ENCODE measurements around the gene COL1A2.

COL1A2 gene

DNA sequence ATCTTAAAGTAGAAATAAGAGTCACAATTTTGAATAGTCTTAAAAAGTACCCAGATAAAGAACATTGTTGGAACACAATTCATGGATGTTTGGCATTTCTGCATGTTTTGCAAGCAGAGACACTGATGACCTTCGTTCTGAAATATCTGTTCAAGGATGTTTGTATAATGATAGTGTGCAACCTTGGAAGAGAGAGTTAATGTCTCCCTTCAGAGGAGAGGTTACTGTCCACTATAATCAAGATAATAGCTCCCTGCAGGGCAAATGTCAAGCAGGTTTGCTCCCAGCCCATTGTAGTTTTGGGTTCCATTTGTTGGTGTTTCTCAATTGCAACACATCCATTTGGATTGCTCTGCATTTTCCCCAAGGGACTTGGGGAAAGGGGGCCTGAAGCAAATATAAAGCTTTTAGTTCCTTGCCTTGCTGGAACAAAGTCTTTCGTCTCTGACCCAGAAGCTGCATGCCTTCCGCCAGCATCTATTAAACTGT, 45.2 kb downstream of the COL1A2 start:
- no peak for DNase-seq

DNA sequence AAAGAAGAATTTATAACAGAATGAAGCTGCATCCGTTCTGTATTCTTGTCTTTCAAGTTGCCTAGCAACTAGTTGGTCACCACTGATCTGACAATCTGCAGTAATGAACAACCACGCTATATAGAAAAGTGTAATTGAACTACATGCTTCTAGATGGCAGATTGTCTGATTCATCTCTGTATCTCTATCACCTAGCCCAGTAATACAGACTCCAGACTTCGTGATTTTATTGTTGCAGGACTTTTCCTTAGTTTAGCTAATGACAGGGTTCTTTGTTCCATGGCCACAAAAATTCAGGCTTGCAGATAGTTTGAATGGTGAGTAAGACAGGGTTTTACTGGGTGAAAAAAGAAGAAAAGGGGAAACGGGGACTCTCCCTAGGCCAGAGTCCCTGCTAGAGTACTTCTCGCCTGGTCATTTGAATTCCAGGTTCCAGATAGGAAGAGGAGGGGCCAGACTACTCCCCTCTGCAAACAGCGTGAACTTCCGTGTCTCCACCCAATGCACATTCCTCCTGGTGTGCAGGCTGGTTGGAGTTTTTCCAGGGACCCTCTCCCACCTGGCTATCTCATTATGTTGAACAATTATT, 45.9 kb downstream of the COL1A2 start:
- DNase-seq = no peak

DNA sequence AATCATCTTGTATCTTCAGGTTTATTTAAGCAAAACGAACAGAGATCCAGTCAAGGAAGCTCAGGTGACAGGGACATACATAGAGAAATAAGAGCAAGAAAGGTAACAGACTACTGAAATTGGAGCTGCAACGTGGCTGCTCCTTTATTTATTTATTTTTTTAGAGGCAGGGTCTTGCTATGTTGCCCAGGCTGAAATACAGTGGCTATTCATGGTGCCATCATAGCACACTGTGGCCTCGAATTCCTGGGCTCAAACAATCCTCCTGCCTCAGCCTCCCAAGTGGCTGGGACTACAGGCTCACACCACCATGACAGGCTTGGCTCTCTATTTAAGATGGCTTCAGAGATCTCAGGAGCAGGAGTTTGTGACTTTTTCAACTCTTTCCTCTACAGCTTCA, 46.4 kb downstream of the COL1A2 start:
- no peak for DNase-seq

DNA sequence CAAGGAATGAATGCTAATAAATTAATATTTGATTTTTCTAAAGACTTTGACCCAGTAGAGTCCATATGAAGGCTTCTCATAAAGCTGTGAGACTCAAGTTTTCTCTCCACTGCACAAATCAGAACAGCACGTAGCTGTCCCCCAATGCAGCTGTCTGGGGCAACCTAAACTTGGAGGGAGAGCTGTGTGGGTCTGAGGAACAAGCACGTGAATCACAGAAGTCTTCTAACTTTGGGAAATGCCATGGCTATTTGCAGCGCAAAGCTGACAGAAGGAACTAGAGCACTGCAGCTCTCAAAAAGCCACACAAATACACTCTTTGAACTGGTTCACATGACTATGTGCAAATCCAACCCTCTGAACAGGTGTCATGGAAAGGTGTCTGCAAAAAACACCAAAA, 47.9 kb downstream of the COL1A2 start:
- no peak for DNase-seq

DNA sequence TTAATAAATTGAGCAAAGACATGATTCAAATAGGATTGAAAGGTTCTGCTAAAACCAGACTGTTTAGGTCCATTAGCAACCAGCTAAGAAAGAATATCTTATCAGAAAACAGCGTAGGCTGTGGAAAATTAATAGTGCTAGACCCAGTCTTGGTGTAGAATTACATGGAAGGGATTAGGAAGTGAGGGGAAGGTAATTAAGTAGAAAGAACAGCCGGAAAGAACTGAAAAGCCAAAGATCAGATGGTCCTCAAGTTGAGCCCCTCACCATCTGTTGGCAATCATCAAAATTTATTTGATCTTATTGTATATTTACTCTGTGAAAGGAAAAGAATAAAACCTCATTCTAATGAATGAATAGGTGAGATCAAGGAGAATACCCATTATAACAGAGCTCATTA, 50.1 kb downstream of the COL1A2 start:
- DNase-seq = no peak

DNA sequence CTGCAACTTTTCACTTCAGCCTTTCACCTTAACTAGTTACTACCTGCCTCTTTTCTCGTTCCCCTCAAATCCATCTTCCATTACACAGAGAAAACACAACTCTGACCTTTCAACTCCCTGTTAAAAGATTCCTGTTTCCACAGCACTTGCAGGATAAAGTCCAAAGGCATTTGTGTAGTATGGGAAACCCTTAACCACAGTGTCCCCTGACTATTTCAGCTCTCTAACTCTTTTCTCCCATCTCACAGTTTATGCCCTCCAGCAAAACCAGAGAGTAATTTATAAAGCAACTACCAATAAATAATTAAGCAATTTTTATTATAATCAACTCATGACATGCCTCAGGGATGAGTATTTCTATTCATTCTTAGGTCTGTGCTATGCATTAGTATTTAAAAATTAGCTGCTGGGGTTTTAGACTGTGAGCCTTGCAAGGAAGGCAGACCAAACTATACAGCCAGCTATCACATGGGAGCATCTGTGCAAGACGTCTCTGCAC, 51.0 kb downstream of the COL1A2 start:
- no peak for DNase-seq

DNA sequence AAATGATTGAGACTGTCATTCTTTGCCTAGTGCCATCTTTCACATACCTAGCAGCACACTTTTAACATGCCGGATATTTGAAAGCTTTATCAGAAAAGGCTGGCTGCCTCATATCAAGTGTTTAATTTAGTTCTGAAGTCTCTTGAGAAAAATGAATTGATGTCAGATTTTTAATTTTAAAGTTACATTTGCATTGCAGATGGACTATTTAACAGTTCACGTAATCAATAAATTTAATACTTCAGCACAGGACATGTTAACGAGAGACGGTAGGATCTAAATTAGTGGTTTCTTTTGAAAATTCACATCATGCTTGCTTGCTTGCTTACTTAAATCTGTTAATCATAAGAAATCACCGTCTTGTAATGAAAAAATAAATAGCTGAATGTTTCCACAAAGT, 51.6 kb downstream of the COL1A2 start:
- no peak for DNase-seq

DNA sequence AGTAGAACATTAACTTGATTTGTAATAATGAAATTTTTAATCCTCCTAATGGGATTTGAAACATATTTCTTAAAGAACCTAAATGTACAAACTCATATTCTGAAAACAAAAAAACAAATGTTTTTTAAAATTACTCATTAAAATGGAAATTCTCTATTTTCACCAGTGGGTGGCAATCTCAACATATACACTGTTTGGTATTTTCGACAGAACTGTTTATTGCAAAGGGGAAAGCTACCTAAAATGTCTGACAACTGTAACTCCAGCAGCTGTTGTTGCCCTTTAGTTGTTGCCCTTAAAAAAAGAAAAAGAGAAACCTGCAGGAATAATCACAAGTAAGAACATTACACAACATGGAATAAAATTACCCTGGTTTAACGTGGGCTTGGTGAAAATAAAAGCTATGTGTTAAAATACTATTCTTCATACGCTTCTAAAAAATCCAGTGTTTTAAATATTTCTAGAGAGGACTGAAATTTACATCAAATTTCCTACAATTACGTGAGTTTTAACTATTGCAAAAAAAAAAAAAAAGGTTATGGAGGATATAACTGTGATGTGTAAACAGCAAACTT, 54.5 kb downstream of the COL1A2 start:
- no peak for DNase-seq

DNA sequence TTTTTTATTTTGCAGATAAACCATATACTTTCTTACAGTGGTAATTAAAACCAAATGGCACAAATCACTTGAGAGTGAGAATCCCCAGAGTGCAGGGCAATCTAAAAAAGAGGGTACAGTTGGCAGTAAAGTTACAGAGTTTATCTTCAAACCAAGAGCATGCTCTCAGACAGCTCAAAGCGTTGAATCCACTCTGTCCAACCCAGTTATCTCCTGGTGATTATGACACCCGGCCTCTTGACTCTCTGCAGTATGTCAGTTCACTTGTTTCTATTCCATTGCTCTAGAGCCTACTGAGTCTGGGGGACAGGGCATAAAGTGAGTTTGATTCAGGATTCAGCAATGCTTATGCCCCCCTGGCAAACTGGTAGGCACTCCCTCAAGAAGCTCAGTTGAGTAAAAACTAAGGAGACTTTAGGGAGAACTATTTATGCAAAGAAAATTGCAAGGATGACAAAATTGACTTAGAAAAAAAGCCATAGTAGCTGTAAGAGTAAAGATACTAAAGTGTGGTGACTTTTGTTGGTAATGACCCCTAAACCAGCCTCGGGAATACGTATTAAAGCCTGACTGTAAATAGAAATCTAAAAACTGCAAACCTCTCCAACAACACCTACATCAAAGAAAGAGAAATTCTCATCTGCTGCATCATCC, 55.5 kb downstream of the COL1A2 start:
- DNase-seq = no peak

DNA sequence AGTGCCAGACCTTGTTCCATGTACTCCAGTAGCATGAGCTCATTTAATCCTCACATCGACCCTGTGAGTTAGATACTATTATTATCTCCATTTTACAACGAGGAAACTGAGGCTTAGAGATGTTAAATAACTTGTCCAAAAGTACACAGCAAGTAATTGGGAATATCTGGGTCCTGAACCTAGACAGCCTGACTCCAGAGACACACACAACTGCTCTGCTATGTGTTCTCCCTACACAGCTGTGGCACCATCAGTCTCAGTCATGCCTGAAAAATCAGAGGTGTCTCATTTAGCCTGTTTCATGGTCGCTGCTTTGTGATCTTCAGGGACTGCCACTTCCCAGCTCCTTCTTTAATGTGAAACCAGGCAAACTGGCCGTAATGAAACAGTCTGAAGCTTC, 56.5 kb downstream of the COL1A2 start:
- no peak for DNase-seq

DNA sequence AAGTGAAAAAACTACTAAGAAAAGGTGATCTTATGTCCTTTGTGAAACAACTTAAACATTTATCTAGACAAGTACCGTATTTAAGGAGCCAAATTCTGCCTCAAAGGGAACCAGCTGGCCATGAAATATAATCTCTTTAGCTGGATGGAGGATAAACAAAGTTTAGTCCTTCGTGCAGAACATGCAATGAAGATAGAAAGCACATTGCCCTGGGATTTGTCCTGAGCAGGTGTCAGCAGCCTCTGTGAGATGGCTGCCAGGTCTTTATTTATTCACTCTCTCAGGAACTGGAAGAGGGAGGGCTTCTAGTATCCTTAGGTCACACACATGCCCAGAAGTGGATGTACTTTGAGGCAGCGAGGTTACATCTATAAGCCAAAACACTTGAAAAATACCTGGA, 57.5 kb downstream of the COL1A2 start:
- DNase-seq = no peak

DNA sequence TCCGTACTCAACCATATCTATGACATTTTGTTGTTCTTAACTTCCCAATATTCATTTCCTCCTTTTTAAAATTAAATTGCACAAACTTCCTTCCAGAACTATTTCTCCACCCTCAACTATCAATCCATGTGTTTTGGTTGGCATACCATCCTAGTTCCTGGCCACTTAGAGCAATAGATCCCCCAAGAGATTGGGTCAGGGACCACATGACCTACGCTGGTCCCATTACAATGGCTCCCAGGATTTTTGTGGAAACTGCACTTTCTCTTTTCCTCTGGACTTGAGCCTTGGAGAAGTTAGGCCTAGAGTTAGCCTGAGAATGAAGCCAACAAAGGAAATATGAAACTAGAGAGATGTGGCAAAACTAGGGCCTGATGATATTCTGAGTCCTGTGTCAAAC, 59.2 kb downstream of the COL1A2 start:
- DNase-seq = no peak

DNA sequence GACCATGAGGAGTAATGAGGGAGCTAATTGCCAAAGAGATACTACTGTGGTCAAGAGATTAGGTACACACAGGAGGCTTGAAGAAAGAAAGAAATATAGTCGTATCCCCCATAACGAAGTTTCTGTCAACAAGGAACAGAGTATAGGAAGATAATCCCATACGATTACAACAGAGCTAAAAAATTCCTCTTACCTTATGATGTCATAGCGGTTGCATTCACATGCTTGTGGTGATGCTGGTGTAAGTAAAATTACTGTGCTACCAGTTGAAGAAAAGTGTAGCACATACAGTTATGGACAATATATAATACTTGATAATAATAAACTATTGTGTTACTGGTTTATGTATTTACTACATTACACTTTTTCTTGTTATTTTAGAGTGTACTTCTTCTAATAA, 63.3 kb downstream of the COL1A2 start:
- DNase-seq = no peak

DNA sequence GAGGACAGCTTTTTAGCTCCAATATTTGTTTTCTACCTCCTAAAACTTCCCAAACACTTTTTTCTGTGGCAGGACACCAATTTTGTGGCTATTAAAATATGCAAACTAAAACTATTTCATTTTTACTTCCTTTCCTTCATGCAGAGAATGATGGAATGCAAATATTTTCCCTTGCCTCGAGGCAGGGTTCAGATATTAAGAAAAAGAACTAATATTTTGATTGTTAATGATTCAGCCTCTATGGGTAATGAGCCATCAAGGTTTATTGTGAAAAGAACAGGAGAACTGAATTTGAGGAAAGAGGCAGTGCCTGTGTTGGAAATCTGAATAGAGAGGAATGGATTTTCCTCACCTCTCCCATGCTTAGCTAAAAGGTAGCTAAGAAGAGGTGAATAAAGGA, 71.8 kb downstream of the COL1A2 start:
- no peak for DNase-seq

DNA sequence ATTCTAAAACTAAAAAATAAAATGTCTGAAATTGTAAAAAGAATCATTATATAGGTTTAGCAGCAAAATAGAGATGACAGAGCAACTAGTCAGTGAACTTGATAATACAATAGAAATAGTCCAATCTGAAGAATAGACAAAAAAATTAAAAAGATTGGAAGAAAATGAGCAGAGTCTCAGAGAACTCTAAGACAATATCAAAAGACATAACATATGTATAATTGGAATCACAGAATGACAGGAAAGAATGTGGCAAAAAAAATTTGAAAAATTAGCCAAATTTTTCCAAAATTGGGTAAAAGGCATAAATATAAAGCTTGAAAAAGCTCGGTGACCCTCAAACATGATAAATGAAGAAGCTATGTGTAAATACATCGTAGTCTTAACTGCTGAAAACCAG, 76.9 kb downstream of the COL1A2 start:
- DNase-seq = no peak

DNA sequence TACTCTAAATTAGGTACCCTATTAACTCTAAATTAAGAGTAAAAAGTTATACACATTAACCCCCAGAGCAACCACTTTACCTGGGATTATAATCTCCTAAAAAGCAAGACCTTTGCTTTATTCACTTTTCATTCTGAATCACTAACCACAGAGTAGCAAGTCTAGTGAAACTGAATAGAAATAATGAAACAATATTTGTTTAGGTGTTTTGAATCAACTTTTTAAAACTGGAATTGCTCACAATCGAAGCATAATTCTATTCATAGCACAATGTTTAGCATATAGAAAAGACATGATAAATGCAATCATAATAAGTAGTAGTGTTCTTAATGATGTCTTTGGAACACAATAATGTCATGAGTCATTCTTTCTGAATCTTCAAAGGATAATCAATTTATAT, 77.9 kb downstream of the COL1A2 start:
- DNase-seq = no peak

DNA sequence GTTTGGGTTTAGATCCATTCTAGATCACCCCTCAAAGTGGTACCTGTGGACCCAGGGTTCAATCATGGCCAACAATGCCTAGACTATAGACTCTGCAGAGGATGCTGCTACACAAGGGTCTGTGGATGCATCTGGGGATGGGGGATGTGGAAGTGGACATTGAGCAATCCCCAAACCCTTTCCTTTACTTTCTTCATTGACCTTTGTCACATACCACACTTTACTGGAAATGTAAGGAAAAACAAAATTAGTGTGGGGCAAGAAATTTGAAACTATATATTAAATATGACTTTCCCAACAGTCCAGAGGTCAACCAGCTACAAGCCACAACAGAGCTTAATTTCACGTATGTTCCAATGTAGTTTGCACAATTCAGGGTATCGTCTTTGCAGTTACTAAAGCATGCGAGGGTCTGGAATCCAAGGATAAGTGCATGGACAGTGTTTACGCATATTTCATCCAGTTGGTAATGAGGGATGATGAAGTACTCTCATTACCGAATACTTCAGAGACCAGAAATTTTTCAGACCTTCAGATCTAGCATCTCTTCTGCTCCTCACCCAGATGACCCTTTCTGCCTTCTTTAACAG, 81.7 kb downstream of the COL1A2 start:
- no peak for DNase-seq

DNA sequence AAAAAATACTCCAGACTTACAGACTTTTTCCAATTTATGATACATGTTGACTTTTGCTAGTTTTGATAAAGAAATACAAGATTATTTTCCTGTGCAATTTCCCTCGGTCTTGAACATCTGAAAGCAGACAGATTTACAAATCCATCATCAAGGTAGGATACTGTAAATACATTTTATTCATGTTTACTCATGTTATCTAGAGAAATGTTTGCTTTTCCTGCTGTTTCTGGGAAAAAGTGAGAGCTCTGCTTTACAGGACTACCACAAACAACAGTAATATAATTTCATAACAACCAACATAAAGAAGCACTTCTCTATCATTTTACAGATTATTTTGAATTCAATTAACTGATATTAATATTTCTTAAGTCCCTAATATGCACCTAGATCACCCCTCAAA, 83.2 kb downstream of the COL1A2 start:
- no peak for DNase-seq

DNA sequence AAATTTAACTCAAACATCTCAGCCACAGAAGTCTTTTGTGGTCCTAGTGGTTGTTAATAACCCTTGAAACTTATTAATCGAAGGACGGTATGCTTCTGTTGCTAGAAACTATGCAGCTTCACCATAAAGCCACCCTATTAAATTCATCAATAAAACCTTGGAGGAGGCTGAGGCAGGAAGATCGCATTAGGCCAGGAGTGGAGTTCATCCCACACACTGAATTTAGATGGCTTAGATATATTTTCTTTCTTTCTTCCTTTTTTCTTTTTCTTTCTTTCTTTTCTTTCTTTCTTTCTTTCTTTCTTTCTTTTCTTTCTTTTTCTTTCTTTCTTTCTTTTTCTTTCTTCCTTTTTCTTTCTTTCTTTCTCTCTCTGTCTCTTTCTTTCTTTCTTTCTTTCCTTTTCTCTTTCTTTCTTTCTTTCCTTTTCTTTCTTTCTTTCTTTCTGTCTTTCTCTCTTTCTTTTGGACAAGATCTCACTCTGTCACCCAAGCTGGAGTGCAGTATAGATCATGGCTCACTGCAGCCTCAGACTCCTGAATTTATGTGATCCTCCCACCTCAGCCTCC, 84.0 kb downstream of the COL1A2 start:
- no peak for DNase-seq

Measured in GOT3 (cell line).